Measurements from ENCODE around the gene IL1RAPL1.

IL1RAPL1 gene

GRCh38 chrX:29407357-29407756 is 820.1 kb downstream of the IL1RAPL1 start:
- no peaks in the 10 kb centered on the region for H4K20me1 ChIP-seq (ENCODE audit: low read depth, low read length)
- no peaks in the 10 kb centered on the region for H3F3A ChIP-seq (ENCODE audit: insufficient read depth)
- no peaks in the 10 kb centered on the region for H3K9me2 ChIP-seq (replicated peaks; ENCODE audit: insufficient read depth, low read length)
- no peak for TF ChIP-seq CTCF (IDR thresholded peaks at IDR 0.05; ENCODE audit: insufficient read depth, low read length, poor library complexity, severe bottlenecking)
- no peak for TF ChIP-seq EZH2phosphoT487 (conservative IDR thresholded peaks at IDR 0.05; ENCODE audit: low read length)
- no peaks in the 10 kb centered on the region for H3K9me3 ChIP-seq (ENCODE audit: insufficient read depth, low read length)
- H3K27me3 ChIP-seq (ENCODE audit: low read length), result no peaks in the 10 kb centered on the region
- H3K27ac ChIP-seq (ENCODE audit: low read depth, low read length), result no peak overlapping the region
- no peak overlapping the region for H3K4me2 ChIP-seq (ENCODE audit: low read depth, low read length, poor library complexity, severe bottlenecking)
- no peak overlapping the region for H2AFZ ChIP-seq (ENCODE audit: low read depth, low read length, severe bottlenecking)
- no peak overlapping the region for H3K9ac ChIP-seq (ENCODE audit: low read length)
- H3K36me3 ChIP-seq (ENCODE audit: low read length), result no peaks in the 10 kb centered on the region
- H3K4me3 ChIP-seq (ENCODE audit: insufficient read depth, low read length, poor library complexity, severe bottlenecking), result no peak overlapping the region
- no peaks in the 10 kb centered on the region for H3K79me2 ChIP-seq (ENCODE audit: insufficient read depth, low read length)

- Histone ChIP-seq H3K9me3 (ENCODE audit: insufficient read depth, low read length) (no peaks in the 10 kb centered on the region), H3K27me3 (ENCODE audit: low read length) (no peaks in the 10 kb centered on the region), H3K4me3 (ENCODE audit: insufficient read depth, low read length, poor library complexity, severe bottlenecking) (no peak overlapping the region), H3K27ac (ENCODE audit: low read depth, low read length) (no peak overlapping the region), H3K79me2 (ENCODE audit: insufficient read depth, low read length) (no peaks in the 10 kb centered on the region), H3K36me3 (ENCODE audit: low read length) (no peaks in the 10 kb centered on the region), H3K4me2 (ENCODE audit: low read depth, low read length, poor library complexity, severe bottlenecking) (no peak overlapping the region), H4K20me1 (ENCODE audit: low read depth, low read length) (no peaks in the 10 kb centered on the region), H2AFZ (ENCODE audit: low read depth, low read length, severe bottlenecking) (no peak overlapping the region), H3K9ac (ENCODE audit: low read length) (no peak overlapping the region), H3K9me2 (replicated peaks; ENCODE audit: insufficient read depth, low read length) (no peaks in the 10 kb centered on the region), H3F3A (ENCODE audit: insufficient read depth) (no peaks in the 10 kb centered on the region)
- TF ChIP-seq EZH2phosphoT487 (conservative IDR thresholded peaks at IDR 0.05; ENCODE audit: low read length) (no peak), CTCF (IDR thresholded peaks at IDR 0.05; ENCODE audit: insufficient read depth, low read length, poor library complexity, severe bottlenecking) (no peak)
Measured at GRCh38 chrX:29419774-29420553, 832.7 kb downstream of the IL1RAPL1 start.

- Histone ChIP-seq H3K79me2 (ENCODE audit: insufficient read depth, low read length) (no peaks in the 10 kb centered on the region), H3K4me2 (ENCODE audit: low read depth, low read length, poor library complexity, severe bottlenecking) (no peak overlapping the region), H3K4me3 (ENCODE audit: insufficient read depth, low read length, poor library complexity, severe bottlenecking) (no peak overlapping the region), H3F3A (ENCODE audit: insufficient read depth) (no peaks in the 10 kb centered on the region), H4K20me1 (ENCODE audit: low read depth, low read length) (no peaks in the 10 kb centered on the region), H3K9me3 (ENCODE audit: insufficient read depth, low read length) (no peaks in the 10 kb centered on the region), H3K9me2 (replicated peaks; ENCODE audit: insufficient read depth, low read length) (no peaks in the 10 kb centered on the region), H3K27me3 (ENCODE audit: low read length) (no peaks in the 10 kb centered on the region), H3K27ac (ENCODE audit: low read depth, low read length) (no peak overlapping the region), H3K36me3 (ENCODE audit: low read length) (no peaks in the 10 kb centered on the region), H3K9ac (ENCODE audit: low read length) (no peak overlapping the region), H2AFZ (ENCODE audit: low read depth, low read length, severe bottlenecking) (no peak overlapping the region)
- TF ChIP-seq EZH2phosphoT487 (conservative IDR thresholded peaks at IDR 0.05; ENCODE audit: low read length) (no peak), CTCF (IDR thresholded peaks at IDR 0.05; ENCODE audit: insufficient read depth, low read length, poor library complexity, severe bottlenecking) (no peak)
Measured at GRCh38 chrX:29422034-29422433, 834.8 kb downstream of the IL1RAPL1 start.
